ACC112 (cell line): Measurements from ENCODE around the gene IGSF5.

Experiments
- H2AFZ ChIP-seq: fragments of 200-600 bp; sonication (generic); one replicate; pipeline ENCODE4 v1.6.0; 2017; ENCODE audit warnings: antibody characterized with exemption, low read length; ENCODE audit not compliant: unreplicated experiment
- H3K27ac ChIP-seq: fragments of 200-600 bp; sonication (generic); 2 replicates; pipeline ENCODE4 v1.5.1; 2014; ENCODE audit warnings: low read depth, mild to moderate bottlenecking, antibody characterized with exemption, low read length, moderate library complexity
- H3K27me3 ChIP-seq: fragments of 200-600 bp; sonication (generic); 2 replicates; pipeline ENCODE4 v1.6.1; 2014; ENCODE audit warnings: mild to moderate bottlenecking, antibody characterized with exemption, low read length, moderate library complexity, mixed read lengths; ENCODE audit not compliant: insufficient read depth
- H3K36me3 ChIP-seq: fragments of 200-600 bp; sonication (generic); 2 replicates; pipeline ENCODE4 v1.6.1; 2016; ENCODE audit warnings: mild to moderate bottlenecking, antibody characterized with exemption, low read length, moderate library complexity, mixed read lengths; ENCODE audit not compliant: insufficient read depth
- H3K4me1 ChIP-seq: fragments of 200-600 bp; sonication (generic); one replicate; pipeline ENCODE4 v1.6.1; 2016; ENCODE audit warnings: low read length, mixed read lengths; ENCODE audit not compliant: insufficient read depth, unreplicated experiment, control insufficient read depth
- H3K4me3 ChIP-seq: fragments of 200-600 bp; sonication (generic); 2 replicates; pipeline ENCODE4 v1.5.1; 2014; ENCODE audit warnings: mild to moderate bottlenecking, low read depth, low read length
- H3K79me2 ChIP-seq: fragments of 200-600 bp; sonication (generic); one replicate; pipeline ENCODE4 v1.6.0; 2016; ENCODE audit warnings: low read length; ENCODE audit not compliant: control insufficient read depth, unreplicated experiment, insufficient read depth

Gene IGSF5

GRCh38 chr21:39845571-39846130 is 100.7 kb downstream of the IGSF5 start:
- H3K79me2 ChIP-seq: no peaks in the 10 kb centered on the region
- no peaks in the 10 kb centered on the region for H3K36me3 ChIP-seq
- H2AFZ ChIP-seq: no peak overlapping the region
- no peak overlapping the region for H3K27ac ChIP-seq
- no peaks in the 10 kb centered on the region for H3K27me3 ChIP-seq
- H3K4me1 ChIP-seq: no peaks in the 10 kb centered on the region
- H3K4me3 ChIP-seq: no peak overlapping the region

GRCh38 chr21:39847877-39848276 is 102.9 kb downstream of the IGSF5 start:
- H2AFZ ChIP-seq: no peak overlapping the region
- no peaks in the 10 kb centered on the region for H3K4me1 ChIP-seq
- H3K27me3 ChIP-seq: no peaks in the 10 kb centered on the region
- H3K27ac ChIP-seq: no peak overlapping the region
- H3K79me2 ChIP-seq: no peaks in the 10 kb centered on the region
- no peaks in the 10 kb centered on the region for H3K36me3 ChIP-seq
- no peak overlapping the region for H3K4me3 ChIP-seq

GRCh38 chr21:39849014-39849655 is 104.2 kb downstream of the IGSF5 start:
- no peak overlapping the region for H2AFZ ChIP-seq
- H3K36me3 ChIP-seq: no peaks in the 10 kb centered on the region
- no peaks in the 10 kb centered on the region for H3K4me1 ChIP-seq
- H3K4me3 ChIP-seq: no peak overlapping the region
- H3K27me3 ChIP-seq: no peaks in the 10 kb centered on the region
- H3K79me2 ChIP-seq: no peaks in the 10 kb centered on the region
- H3K27ac ChIP-seq: no peak overlapping the region

GRCh38 chr21:39850333-39850732 is 105.3 kb downstream of the IGSF5 start:
- no peaks in the 10 kb centered on the region for H3K4me1 ChIP-seq
- H3K27me3 ChIP-seq: no peaks in the 10 kb centered on the region
- H3K79me2 ChIP-seq: no peaks in the 10 kb centered on the region
- H3K27ac ChIP-seq: no peak overlapping the region
- H3K4me3 ChIP-seq: no peak overlapping the region
- H3K36me3 ChIP-seq: no peaks in the 10 kb centered on the region
- H2AFZ ChIP-seq: no peak overlapping the region

- no peaks in the 10 kb centered on the region for H3K4me1 ChIP-seq
- H3K79me2 ChIP-seq: no peaks in the 10 kb centered on the region
- H3K4me3 ChIP-seq: no peak overlapping the region
- no peaks in the 10 kb centered on the region for H3K27me3 ChIP-seq
- no peak overlapping the region for H2AFZ ChIP-seq
- H3K36me3 ChIP-seq: no peaks in the 10 kb centered on the region
- H3K27ac ChIP-seq: no peak overlapping the region
Measured at GRCh38 chr21:39851002-39851618, 106.1 kb downstream of the IGSF5 start.
